IMR-90 (cell line): Measurements from ENCODE around the gene HS6ST3. TPM values are rescaled to one million over a fixed set of nuclear protein-coding genes. Genes with fewer than 3 reads are reported as not detected.

Experiments
- ATAC-seq: fragments of 200-7000 bp; cut with Tn5 transposase; 2 replicates; pipeline ENCODE4 v1.9.1; 2020; ENCODE audit warnings: low read depth, mild to moderate bottlenecking, moderate library complexity
- BruUV-seq: library from RNA; stranded (reverse); fragments of 400-500 nt; replicated peaks from 2 replicates; lab custom pipeline; 2021; lab: Mats Ljungman, UMichigan
- CTCF ChIA-PET: fragments of 300-600 bp; formaldehyde crosslinking; extraction: SDS; loops from one replicate; lab custom pipeline; 2021; ENCODE audit warnings: antibody characterized with exemption; lab: Yijun Ruan, JAX
- POLR2A ChIA-PET: fragments of 300-600 bp; sonication (Branson Sonifier 250); formaldehyde crosslinking; loops from one replicate; lab custom pipeline; 2022; ENCODE audit warnings: antibody characterized with exemption; ENCODE audit not compliant: unreplicated experiment; lab: Charles Lee
- DNase-seq: peaks from one replicate; pipeline ENCODE4 v3.0.0; 2013
- H2AFZ ChIP-seq: replicated peaks from 2 replicates; pipeline ENCODE3; 2013; ENCODE audit warnings: low read length, mild to moderate bottlenecking; ENCODE audit not compliant: poor library complexity
- H2AK5ac ChIP-seq: 2 replicates; pipeline ENCODE4 v1.6.1; 2013; ENCODE audit warnings: low read depth, low read length, inconsistent platforms
- H2AK9ac ChIP-seq: replicated peaks from 2 replicates; pipeline ENCODE3; 2013; ENCODE audit warnings: mild to moderate bottlenecking, low read depth, low read length, moderate library complexity; ENCODE audit not compliant: poor library complexity
- H2BK120ac ChIP-seq: 2 replicates; pipeline ENCODE4 v1.6.1; 2013; ENCODE audit warnings: low read depth, low read length, inconsistent platforms
- H2BK15ac ChIP-seq: 3 replicates; pipeline ENCODE4 v1.6.1; 2013; ENCODE audit warnings: low read depth, low read length, inconsistent platforms
- H2BK20ac ChIP-seq: 2 replicates; pipeline ENCODE4 v1.6.1; 2013; ENCODE audit warnings: low read depth, mild to moderate bottlenecking, inconsistent platforms, low read length, moderate library complexity
- H2BK5ac ChIP-seq: 2 replicates; pipeline ENCODE4 v1.6.1; 2013; ENCODE audit warnings: mild to moderate bottlenecking, low read depth, low read length, inconsistent platforms; ENCODE audit not compliant: poor library complexity, severe bottlenecking
- H3K14ac ChIP-seq: replicated peaks from 2 replicates; pipeline ENCODE4 v1.6.1; 2013; ENCODE audit warnings: low read depth, low read length, inconsistent platforms
- H3K18ac ChIP-seq: 2 replicates; pipeline ENCODE4 v1.6.1; 2013; ENCODE audit warnings: low read depth, low read length, control low read depth
- H3K23ac ChIP-seq: 2 replicates; pipeline ENCODE4 v1.6.1; 2013; ENCODE audit warnings: low read depth, low read length, inconsistent platforms
- H3K27ac ChIP-seq: 2 replicates; pipeline ENCODE4 v1.5.1; 2013; ENCODE audit warnings: mild to moderate bottlenecking, control low read depth, low read length; ENCODE audit not compliant: insufficient read depth
- H3K27me3 ChIP-seq: 2 replicates; pipeline ENCODE4 v1.6.1; 2013; ENCODE audit warnings: low read length; ENCODE audit not compliant: control insufficient read depth, insufficient read depth
- H3K36me3 ChIP-seq: 2 replicates; pipeline ENCODE4 v1.6.1; 2013; ENCODE audit warnings: low read length, mixed read lengths; ENCODE audit not compliant: control insufficient read depth, insufficient read depth
- H3K4ac ChIP-seq: 2 replicates; pipeline ENCODE4 v1.6.1; 2013; ENCODE audit warnings: low read depth, low read length, inconsistent platforms
- H3K4me1 ChIP-seq: 2 replicates; pipeline ENCODE4 v1.6.1; 2013; ENCODE audit warnings: low read length, mixed read lengths; ENCODE audit not compliant: control insufficient read depth, insufficient read depth
- H3K4me2 ChIP-seq: 2 replicates; pipeline ENCODE4 v1.6.1; 2013; ENCODE audit warnings: low read depth, mild to moderate bottlenecking, control low read depth, low read length, moderate library complexity
- H3K4me3 ChIP-seq: 2 replicates; pipeline ENCODE4 v1.5.1; 2013; ENCODE audit warnings: low read depth, mild to moderate bottlenecking, control low read depth, low read length, moderate library complexity; ENCODE audit not compliant: insufficient read depth
- H3K56ac ChIP-seq: 2 replicates; pipeline ENCODE4 v1.6.1; 2013; ENCODE audit warnings: low read length, inconsistent platforms; ENCODE audit not compliant: insufficient read depth; ENCODE audit errors: extremely low read depth
- H3K79me1 ChIP-seq, 2 experiments: 2 replicates each; pipeline ENCODE4 v1.6.1; 2013; ENCODE audit warnings: low read length in 2 of 2, inconsistent platforms in 1 of 2, low read depth in 1 of 2
- H3K9ac ChIP-seq: 2 replicates; pipeline ENCODE4 v1.6.1; 2013; ENCODE audit warnings: low read depth, low read length, control low read depth
- H3K9me1 ChIP-seq: 2 replicates; pipeline ENCODE4 v1.6.1; 2013; ENCODE audit warnings: low read length, inconsistent platforms; ENCODE audit not compliant: insufficient read depth
- H3K9me3 ChIP-seq: 2 replicates; pipeline ENCODE4 v1.6.1; 2013; ENCODE audit warnings: low read length; ENCODE audit not compliant: control insufficient read depth, insufficient read depth
- H4K20me1 ChIP-seq: 2 replicates; pipeline ENCODE4 v1.6.1; 2013; ENCODE audit warnings: low read length, inconsistent platforms; ENCODE audit not compliant: insufficient read depth
- H4K5ac ChIP-seq: 2 replicates; pipeline ENCODE4 v1.6.1; 2013; ENCODE audit warnings: mild to moderate bottlenecking, low read depth, low read length, control low read depth
- H4K8ac ChIP-seq, 2 experiments: 2 replicates each; pipeline ENCODE4 v1.6.1; 2013; ENCODE audit warnings: low read depth in 2 of 2, low read length in 2 of 2, control low read depth in 1 of 2, inconsistent platforms in 1 of 2
- H4K91ac ChIP-seq: 2 replicates; pipeline ENCODE4 v1.6.1; 2013; ENCODE audit warnings: low read depth, low read length, inconsistent platforms; ENCODE audit not compliant: insufficient read depth
- BHLHE40 ChIP-seq: fragments of 150-350 bp; IDR thresholded peaks from 2 replicates; pipeline ENCODE4 v1.6.1; 2016; ENCODE audit warnings: mild to moderate bottlenecking, low read depth, low read length
- CEBPB ChIP-seq: IDR thresholded peaks from 2 replicates; pipeline ENCODE4 v1.6.1; 2012; ENCODE audit warnings: low read depth, low read length, improper control_type of control experiment
- CTCF ChIP-seq: conservative IDR thresholded peaks from 2 replicates; pipeline ENCODE4 v1.5.1; 2012; ENCODE audit warnings: mild to moderate bottlenecking, low read depth, low read length, improper control_type of control experiment
- ELK1 ChIP-seq: fragments of 150-350 bp; IDR thresholded peaks from 2 replicates; pipeline ENCODE4 v1.6.1; 2016; ENCODE audit warnings: low read depth, mild to moderate bottlenecking, low read length, moderate library complexity, borderline replicate concordance
- FOS ChIP-seq: fragments of 150-350 bp; IDR thresholded peaks from 2 replicates; pipeline ENCODE4 v1.6.1; 2016; ENCODE audit warnings: low read depth, low read length
- MAFK ChIP-seq: IDR thresholded peaks from 2 replicates; pipeline ENCODE4 v1.6.1; 2012; ENCODE audit warnings: low read depth, low read length, improper control_type of control experiment
- MXI1 ChIP-seq: IDR thresholded peaks from 2 replicates; pipeline ENCODE4 v1.6.1; 2012; ENCODE audit warnings: low read depth, mild to moderate bottlenecking, low read length, moderate library complexity, borderline replicate concordance
- NFE2L2 ChIP-seq: fragments of 150-350 bp; IDR thresholded peaks from 2 replicates; pipeline ENCODE4 v1.6.1; 2016; ENCODE audit warnings: low read depth, mild to moderate bottlenecking, low read length
- POLR2A ChIP-seq: IDR thresholded peaks from 2 replicates; pipeline ENCODE4 v1.6.1; 2012; ENCODE audit warnings: mild to moderate bottlenecking, low read depth, low read length
- RAD21 ChIP-seq: IDR thresholded peaks from 2 replicates; pipeline ENCODE4 v1.6.1; 2012; ENCODE audit warnings: low read length, improper control_type of control experiment
- SMC3 ChIP-seq: fragments of 150-350 bp; IDR thresholded peaks from 2 replicates; pipeline ENCODE4 v1.6.1; 2016; ENCODE audit warnings: low read depth, mild to moderate bottlenecking, antibody characterized with exemption, low read length, moderate library complexity
- USF2 ChIP-seq: fragments of 150-350 bp; IDR thresholded peaks from 2 replicates; pipeline ENCODE4 v1.6.1; 2017; ENCODE audit warnings: mild to moderate bottlenecking, antibody characterized with exemption, low read length, low read depth
- WGBS, 2 experiments: methylation state at CpG; one replicate each; pipeline versions ENCODE4 v1.1.5 to v1.1.7; 2013; ENCODE audit warnings: missing lambda C conversion rate in 2 of 2; ENCODE audit not compliant: insufficient read length in 1 of 2; ENCODE audit errors: extremely low coverage in 2 of 2; 5-methylcytosine and 5-hydroxymethylcytosine counted together
- dilution Hi-C: fragments of 300-500 bp; cut with HindIII; formaldehyde crosslinking; loops from one replicate; pipeline ENCODE4 v1.14.3; 2018; ENCODE audit warnings: low sequenced_read_pairs; ENCODE audit not compliant: unreplicated experiment
- in situ Hi-C: fragments of 300-500 bp; cut with MboI; formaldehyde crosslinking; loops from 3 replicates; pipeline ENCODE4 v1.14.3; 2019; ENCODE audit warnings: low sequenced_read_pairs, inconsistent platforms, mixed read lengths
- intact Hi-C: fragments of 100-400 bp; cut with micrococcal nuclease; formaldehyde crosslinking; loops from 2 replicates; pipeline ENCODE4 v1.10.0; 2022
- polyA plus RNA-seq, 3 experiments: library from polyadenylated mRNA; depleted of rRNA; stranded (reverse); fragments of >200 nt; gene quantifications; 2 replicates each; pipeline ENCODE4 v1.2.3, GENCODE V29; 2012; ENCODE audit warnings: low replicate concordance in 1 of 3
- total RNA-seq: library from RNA; depleted of rRNA; stranded (reverse); fragments of >200 nt; gene quantifications from 2 replicates; pipeline ENCODE4 v1.2.3, GENCODE V29; 2012

Gene HS6ST3
- total and polyA plus RNA-seq, 2 of the 4 experiments (the other 2 are of a cell fraction): not detected

GRCh38 chr13:96552559-96552958 lies 462.7 kb downstream of the HS6ST3 start:
- intact Hi-C loops: no loop called here
- WGBS, 2 experiments: no CpG with 5 or more reads among the region's 2 CpGs
- Histone ChIP-seq H3K9me3 (peaks cover 19% of the 10 kb centered on the region), H3K27ac (no peak overlapping the region), H3K23ac (no peak overlapping the region), H3K9ac (no peak overlapping the region), H3K79me1 (no peaks in the 10 kb centered on the region), H2BK15ac (no peak overlapping the region), H3K4me3 (no peak overlapping the region), H3K18ac (no peak overlapping the region), H2AK5ac (no peak overlapping the region), H4K8ac (no peak overlapping the region), H2AFZ (no peak overlapping the region), H4K20me1 (no peaks in the 10 kb centered on the region), H2BK5ac (no peak overlapping the region), H3K27me3 (no peaks in the 10 kb centered on the region), H3K9me1 (no peaks in the 10 kb centered on the region), H2BK120ac (no peak overlapping the region), H3K4ac (no peak overlapping the region), H2AK9ac (no peak overlapping the region), H2BK20ac (no peak overlapping the region), H3K14ac (no peak overlapping the region), H3K4me1 (no peaks in the 10 kb centered on the region), H3K4me2 (no peak overlapping the region), H4K91ac (no peak overlapping the region), H3K56ac (no peak overlapping the region), H4K5ac (no peak overlapping the region), H3K36me3 (no peaks in the 10 kb centered on the region)
- no peak for ATAC-seq
- CTCF ChIA-PET: no interaction called here
- TF ChIP-seq SMC3 (no peak), FOS (no peak), CEBPB (no peak), MXI1 (no peak), NFE2L2 (no peak), ELK1 (no peak), BHLHE40 (no peak), USF2 (no peak), MAFK (no peak), POLR2A (no peak), CTCF (no peak), RAD21 (no peak)
- dilution Hi-C loops: no loop called here
- in situ Hi-C loops: no loop called here
- POLR2A ChIA-PET: no interaction called here
- DNase-seq: no peak
- no TSS peak for BruUV-seq
